ENCODE results near the gene TDRD12.

Gene TDRD12

GRCh38 chr19:32719611-32720059 is at the start of gene TDRD12:
Gene TDRD12, plus strand, starts transcription at chr19:32719767. Its CDS starts 306 bp downstream, at chr19:32720073.
- Histone ChIP-seq H3K4me1 (ENCODE audit: control insufficient read depth in 1 of 2, insufficient read depth in 1 of 2, low read depth in 1 of 2, low read length in 1 of 2) (no peaks in the 10 kb centered on the region), H3K4me3 (ENCODE audit: low read depth in 1 of 2, low read length in 1 of 2) (no peak within 1 kb of the TSS), H3K9me3 (no peaks in the 10 kb centered on the region), H3K27me3 (no peaks in the 10 kb centered on the region), H3K27ac (no peak within 1 kb of the TSS), H3K36me3 (peaks cover 18% of the 10 kb centered on the region)
- TF ChIP-seq, protein P1, sequence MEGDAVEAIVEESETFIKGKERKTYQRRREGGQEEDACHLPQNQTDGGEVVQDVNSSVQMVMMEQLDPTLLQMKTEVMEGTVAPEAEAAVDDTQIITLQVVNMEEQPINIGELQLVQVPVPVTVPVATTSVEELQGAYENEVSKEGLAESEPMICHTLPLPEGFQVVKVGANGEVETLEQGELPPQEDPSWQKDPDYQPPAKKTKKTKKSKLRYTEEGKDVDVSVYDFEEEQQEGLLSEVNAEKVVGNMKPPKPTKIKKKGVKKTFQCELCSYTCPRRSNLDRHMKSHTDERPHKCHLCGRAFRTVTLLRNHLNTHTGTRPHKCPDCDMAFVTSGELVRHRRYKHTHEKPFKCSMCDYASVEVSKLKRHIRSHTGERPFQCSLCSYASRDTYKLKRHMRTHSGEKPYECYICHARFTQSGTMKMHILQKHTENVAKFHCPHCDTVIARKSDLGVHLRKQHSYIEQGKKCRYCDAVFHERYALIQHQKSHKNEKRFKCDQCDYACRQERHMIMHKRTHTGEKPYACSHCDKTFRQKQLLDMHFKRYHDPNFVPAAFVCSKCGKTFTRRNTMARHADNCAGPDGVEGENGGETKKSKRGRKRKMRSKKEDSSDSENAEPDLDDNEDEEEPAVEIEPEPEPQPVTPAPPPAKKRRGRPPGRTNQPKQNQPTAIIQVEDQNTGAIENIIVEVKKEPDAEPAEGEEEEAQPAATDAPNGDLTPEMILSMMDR (IDR thresholded peaks at IDR 0.05): no peak

DNA sequence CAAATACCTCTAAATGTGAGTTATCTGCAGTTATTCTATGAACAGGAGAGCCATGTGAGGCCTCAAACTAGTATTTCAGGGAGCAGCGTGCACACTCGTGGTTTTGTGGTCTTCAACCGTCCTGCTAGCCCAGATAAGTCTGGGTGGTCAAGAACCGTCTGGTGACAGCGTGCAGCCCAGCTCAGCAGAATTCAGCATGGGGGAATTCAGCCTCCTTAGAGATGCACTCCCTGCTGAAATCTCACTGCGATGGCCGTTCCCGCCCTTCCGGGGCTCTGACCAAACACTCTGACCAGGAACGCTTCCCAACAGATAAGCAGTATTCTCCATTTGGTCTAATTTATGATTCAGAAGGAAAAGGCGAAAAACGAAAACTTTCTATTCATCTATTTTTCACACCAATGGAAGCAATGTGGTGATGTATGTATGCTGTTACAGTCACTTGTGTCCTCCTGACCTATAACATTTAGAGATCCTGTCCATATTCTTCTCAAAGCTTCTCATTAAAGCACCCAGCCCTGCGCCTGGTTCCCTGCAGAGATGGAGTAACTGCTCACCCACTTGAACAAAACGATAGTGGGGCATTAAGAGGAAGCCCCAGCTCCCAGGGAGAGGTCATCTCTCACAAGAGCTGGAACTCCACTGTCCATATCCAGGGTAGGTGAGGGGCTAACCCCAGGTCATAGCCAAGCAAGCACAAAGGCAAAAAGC is 47.5 kb upstream of the TDRD12 start:
- TF ChIP-seq, protein P1 (IDR thresholded peaks at IDR 0.05): no peak
- Histone ChIP-seq H3K27ac (no peak overlapping the region), H3K4me3 (ENCODE audit: low read depth in 1 of 2, low read length in 1 of 2) (no peak overlapping the region), H3K9me3 (no peaks in the 10 kb centered on the region), H3K27me3 (peaks cover 16% of the 10 kb centered on the region), H3K36me3 (peaks cover 5% of the 10 kb centered on the region), H3K4me1 (ENCODE audit: control insufficient read depth in 1 of 2, insufficient read depth in 1 of 2, low read depth in 1 of 2, low read length in 1 of 2) (peaks cover 40 to 48% of the 10 kb centered on the region in 2 experiments)

DNA sequence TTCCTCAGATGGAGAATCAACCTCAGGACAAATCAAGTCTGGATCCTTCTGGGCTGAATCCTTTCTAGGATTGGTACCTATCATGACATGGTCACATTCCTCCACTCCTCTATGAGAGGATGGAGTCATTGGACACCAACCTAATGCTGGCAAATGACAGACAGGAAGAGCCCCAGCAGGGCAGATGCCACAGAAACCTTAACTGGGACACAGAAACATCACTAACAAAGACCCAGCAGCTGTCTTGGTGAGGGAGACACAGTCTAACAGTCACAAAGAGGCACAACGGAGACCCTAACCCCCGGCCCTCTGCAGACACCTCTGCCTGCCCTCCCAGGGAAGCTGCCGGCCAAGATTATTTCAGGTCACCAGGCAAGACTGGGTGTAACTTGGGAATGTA is 46.7 kb upstream of the TDRD12 start:
- H3K36me3 ChIP-seq: peaks cover 4% of the 10 kb centered on the region
- H3K4me1 ChIP-seq (ENCODE audit: control insufficient read depth in 1 of 2, insufficient read depth in 1 of 2, low read depth in 1 of 2, low read length in 1 of 2): peaks cover 40 to 50% of the 10 kb centered on the region in 2 experiments
- H3K4me3 ChIP-seq (ENCODE audit: low read depth in 1 of 2, low read length in 1 of 2): no peak overlapping the region
- no peaks in the 10 kb centered on the region for H3K9me3 ChIP-seq
- TF ChIP-seq, protein P1 (IDR thresholded peaks at IDR 0.05): no peak
- H3K27me3 ChIP-seq: peaks cover 24% of the 10 kb centered on the region
- no peak overlapping the region for H3K27ac ChIP-seq

DNA sequence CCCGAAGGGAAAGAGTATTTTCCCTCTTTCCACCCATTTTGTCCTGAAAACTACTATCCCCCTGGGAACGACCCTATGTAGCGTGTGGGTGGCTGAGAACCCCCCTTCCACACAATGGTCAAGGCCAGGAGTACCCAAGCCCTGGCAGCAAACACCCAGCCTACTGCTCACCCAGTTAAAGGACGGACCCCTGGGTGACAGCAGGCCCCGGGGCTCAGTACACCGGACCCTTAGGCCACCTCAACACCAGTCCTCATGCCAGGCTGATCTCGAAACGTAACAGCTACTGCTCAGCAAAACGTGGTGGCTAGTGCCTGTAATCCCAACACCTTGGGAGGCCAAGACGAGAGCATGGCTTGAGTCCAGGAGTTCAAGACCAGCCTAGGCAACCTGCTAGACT is 46.0 kb upstream of the TDRD12 start:
- TF ChIP-seq, protein P1 (IDR thresholded peaks at IDR 0.05): no peak
- Histone ChIP-seq H3K27me3 (peaks cover 31% of the 10 kb centered on the region), H3K27ac (no peak overlapping the region), H3K4me1 (ENCODE audit: control insufficient read depth in 1 of 2, insufficient read depth in 1 of 2, low read depth in 1 of 2, low read length in 1 of 2) (peaks cover 40 to 50% of the 10 kb centered on the region in 2 experiments), H3K4me3 (ENCODE audit: low read depth in 1 of 2, low read length in 1 of 2) (no peak overlapping the region), H3K36me3 (peaks cover 4% of the 10 kb centered on the region), H3K9me3 (no peaks in the 10 kb centered on the region)

DNA sequence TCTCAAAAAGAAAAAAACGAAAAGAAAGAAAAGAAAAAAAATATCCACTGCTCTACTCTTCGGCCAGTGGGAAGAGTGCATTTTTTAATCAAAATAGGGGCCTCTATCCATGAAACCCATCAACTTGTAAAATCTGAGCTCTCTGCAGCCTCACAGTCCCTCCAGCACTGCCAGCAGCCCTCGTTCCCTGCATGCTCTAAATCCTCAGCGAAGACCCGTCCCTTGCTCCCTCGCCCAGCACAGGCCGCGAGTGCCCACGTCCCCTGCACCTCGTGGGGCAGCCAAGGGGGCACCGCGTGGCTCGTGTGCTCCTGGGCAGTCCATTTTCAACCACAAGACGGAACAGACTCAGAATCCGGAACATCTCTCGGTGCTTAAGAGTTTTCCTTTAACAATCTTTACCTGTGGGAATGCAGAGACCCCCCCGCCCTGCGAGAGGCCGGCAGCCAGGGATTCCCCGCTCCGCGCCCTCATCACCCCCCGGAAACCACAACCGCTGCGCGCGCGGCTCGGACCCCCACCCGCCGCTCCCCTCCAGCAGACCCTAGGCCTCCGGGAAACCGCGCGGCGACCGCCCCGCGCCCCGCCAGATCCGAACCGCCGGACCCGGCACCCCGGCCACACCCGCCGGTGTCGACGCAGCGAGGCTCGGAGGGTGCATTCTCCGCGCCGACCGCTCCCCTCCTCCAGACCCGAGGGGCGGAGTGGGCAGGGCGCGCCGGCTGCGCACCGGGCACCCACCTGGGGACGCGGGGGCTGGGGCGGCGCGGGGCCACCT is 45.2 kb upstream of the TDRD12 start:
- peak overlapping the region; percentile 76 for H3K27ac ChIP-seq
- H3K4me1 ChIP-seq (ENCODE audit: control insufficient read depth in 1 of 2, insufficient read depth in 1 of 2, low read depth in 1 of 2, low read length in 1 of 2): peaks cover 40 to 50% of the 10 kb centered on the region in 2 experiments

More for the DNA sequence above, 45.2 kb upstream of the TDRD12 start:
- TF ChIP-seq, protein P1 (IDR thresholded peaks at IDR 0.05): no peak
- Histone ChIP-seq H3K27me3 (peaks cover 39% of the 10 kb centered on the region), H3K36me3 (peaks cover 4% of the 10 kb centered on the region), H3K9me3 (no peaks in the 10 kb centered on the region), H3K4me3 (ENCODE audit: low read depth in 1 of 2, low read length in 1 of 2) (peak overlapping the region; percentile 73 to 94)
